Activated CD4-positive, alpha-beta T cell treated with anti-CD3 and anti-CD28 coated beads, Interleukin-10, Interleukin-2, amounts not matched to agents 100 ng/mL and 50 ng/mL, durations not matched to agents 16 hours and 8 hours (primary cell): ENCODE measurements around the gene ZNF444.
"Not testable (repeated sequence)": the region's sequence is repeated elsewhere in the genome, so short reads cannot be mapped to it uniquely, and the experiment has no call there.

Experiments used
- DNase-seq: peaks from one replicate; pipeline ENCODE4 v3.0.0-alpha.2; 2020

ZNF444 gene

DNA sequence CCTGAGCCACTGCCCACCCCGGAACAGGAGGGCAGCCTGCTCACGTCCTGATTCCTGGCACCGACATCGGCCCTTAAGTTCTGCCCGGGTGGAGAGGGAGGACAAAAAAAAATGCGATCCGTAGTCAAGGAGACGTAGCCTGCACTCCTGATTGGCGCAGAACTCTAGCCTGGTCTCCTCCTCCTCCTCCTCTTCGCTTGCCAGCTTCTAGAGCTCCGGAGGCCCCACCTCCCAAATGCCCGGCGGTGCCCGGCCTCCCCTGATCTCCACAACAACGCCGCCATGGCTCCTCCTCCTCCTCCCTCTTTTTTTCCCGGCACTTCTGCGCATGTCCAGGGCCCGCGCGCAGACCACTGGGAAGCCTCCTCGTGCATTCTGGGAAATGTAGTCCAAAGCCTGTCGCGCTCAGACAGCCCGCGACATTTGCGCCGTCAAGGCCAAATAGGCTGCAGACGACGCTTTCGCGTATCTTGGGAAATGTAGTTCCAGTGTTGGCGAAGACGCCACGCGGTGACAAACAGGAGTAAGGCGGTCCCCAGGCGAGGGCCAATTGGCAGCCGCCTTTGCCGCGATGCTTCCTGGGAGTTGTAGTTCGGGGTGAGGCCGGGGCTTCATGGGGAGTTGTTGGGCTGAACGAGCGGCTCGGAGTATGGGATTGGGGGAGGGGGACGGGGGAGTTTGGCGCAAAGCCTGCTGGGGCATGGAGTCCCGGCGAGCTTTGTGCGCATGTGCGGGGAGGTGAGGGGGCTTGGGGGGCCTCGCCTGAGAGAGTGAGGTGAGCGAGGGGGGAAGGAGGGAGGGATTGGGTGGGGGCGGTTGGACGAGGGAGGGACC is at the start of gene ZNF444:
TSS of gene ZNF444 (plus strand) at position 705 of the 834 bp plus-strand sequence. CDS start 5,625 bp downstream, outside the sequence.
- DNase-seq, result peak; percentile 99

DNA sequence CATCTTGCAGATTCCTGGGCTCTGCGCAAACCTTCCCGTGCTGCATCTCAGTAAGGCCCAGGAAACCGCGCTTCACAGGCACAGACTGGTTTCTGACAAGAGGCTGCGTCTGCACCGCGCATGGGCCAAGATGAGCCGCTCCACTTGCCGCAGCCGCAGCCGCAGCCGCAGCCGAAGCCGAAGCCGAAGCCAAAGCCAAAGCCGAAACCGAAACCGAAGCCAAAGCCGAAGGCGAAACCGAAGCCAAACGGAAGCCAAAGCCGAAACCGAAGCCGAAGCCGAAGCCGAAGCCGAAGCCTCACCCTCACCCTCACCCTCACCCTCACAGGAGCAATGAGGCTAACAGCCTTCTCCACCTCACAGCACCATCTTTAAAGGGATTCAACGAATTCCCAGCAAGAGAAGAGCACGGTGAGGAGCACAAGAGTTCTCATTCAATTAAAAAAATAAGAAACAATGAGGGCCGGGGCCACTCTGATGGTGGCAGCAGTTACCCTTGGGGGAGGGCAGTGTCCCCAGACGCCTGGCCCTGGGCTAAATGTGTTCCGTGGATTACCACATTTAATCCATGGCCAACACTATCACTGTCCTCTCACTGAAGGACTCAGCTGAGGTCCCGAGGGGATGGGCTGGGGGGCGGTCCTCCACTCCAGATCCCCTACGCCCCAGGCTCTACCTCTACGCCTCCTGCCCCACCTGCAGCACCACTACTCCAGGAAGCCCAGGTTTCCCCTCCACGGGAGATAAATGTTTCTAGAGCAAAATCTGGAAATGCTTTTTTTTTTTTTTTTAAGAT is 49.1 kb upstream of the ZNF444 start:
- no peak for DNase-seq

DNA sequence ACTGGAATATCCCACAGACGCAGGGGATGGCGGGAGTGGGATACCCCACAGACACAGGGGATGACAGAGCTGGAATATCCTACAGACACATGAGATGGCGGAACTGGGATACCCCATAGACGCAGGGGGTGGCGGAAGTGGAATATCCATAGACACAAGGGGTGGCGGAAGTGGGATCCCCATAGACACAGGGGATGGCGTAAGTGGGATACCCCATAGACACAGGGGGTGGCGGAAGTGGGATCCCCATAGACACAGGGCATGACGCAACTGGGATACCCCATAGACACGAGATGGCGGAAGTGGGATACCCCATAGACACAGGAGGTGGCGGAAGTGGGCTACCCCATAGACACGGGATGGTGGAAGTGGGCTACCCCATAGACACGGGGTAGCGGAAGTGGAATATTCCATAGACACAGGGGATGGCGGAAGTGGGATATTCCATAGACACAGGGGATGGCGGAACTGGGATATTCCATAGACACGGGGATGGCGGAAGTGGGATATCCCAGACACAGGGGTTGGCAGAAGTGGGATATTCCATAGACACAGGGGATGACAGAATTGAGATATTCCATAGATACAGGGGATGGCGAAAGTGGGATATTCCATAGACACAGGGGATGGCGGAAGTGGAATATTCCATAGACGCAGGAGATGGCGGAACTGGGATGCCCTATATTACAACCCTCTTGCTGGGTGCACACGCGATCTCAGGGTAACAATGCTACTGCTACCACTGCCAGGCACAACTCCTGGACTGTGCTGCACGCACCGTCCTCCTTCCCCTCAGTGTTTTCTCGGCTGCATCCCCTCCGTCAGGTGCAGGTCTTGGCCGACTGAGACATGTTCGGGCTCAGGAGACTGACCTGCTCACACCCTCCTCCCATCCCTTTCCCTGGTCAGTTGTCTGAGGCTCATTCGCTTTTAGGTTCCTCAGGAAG is 48.1 kb upstream of the ZNF444 start:
- DNase-seq, result no peak

DNA sequence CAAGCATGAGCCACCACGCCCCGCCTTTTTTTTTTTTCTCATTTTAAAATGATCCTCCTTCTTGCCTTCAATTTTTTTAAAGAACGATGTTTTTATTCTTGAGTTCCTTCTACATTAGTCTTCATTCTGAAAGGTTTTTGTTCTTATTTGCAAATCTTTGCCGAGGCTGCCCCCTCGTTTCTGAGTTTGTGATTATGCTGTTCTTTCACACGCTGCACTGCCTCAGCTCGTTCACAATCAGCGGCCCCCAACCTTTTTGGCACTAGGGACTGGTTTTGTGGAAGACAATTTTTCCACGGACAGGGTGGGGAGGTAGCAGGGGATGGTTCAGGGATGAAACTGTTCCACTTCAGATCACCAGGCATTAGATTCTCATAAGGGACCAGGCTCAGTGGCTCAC is 46.6 kb upstream of the ZNF444 start:
- no peak for DNase-seq

DNA sequence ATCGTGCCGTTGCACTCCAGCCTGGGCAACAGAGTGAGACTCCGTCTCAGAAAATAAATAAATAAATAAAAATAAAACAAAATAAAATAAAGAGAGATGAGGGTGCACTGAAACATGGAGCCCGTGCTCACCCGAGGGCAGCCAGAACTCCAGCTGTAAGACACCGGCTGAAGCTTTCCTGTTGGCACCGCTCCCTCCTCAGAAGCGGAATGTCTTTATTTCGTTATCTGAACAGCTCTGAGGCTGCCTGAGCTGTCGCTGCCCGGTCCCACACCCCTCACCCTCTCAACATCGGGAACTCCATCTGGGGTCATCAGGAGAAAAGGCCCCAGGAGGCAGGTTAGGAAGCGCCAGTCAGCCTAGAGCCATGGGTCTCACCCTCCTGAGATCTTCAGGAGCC is 44.4 kb upstream of the ZNF444 start:
- no peak for DNase-seq

DNA sequence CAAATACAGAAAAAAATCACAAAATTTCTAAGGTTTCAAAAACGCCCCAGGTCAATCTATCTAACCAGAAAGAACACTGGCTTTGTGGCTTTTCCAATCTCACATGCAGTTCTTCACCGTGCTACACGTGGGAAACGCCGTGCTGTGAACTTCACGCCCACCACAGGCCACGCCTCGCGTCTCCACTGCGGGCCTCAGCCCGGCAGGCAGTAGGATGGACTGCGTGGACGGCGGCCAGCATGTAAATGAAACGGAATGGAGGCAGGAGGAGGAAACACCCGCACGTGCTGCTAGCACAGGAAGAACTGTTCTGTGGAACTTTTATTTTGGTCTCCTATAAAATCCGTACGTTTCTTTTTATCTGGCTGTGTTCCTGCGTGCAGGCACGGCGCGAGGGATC is 43.8 kb upstream of the ZNF444 start:
- DNase-seq, result no peak

DNA sequence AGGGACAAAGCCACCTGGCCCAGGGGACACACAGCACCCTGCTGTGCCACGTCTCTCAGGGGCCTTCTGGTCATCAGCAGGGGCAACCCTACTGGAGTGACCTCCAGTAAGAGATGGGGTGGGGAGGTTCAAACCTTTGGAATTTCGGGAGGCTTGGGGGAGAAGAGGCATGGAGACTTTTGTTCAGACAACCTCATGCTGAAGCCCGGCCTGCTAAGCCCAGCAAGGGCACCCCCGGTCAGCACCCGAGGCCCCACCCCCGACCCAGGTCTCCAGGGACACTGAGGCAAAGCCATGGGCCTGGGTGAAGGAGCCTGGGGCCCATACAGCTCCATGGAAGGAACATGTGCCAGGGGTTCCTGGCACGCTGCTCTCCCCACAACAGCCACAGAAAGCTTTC is 43.3 kb upstream of the ZNF444 start:
- DNase-seq, result no peak

DNA sequence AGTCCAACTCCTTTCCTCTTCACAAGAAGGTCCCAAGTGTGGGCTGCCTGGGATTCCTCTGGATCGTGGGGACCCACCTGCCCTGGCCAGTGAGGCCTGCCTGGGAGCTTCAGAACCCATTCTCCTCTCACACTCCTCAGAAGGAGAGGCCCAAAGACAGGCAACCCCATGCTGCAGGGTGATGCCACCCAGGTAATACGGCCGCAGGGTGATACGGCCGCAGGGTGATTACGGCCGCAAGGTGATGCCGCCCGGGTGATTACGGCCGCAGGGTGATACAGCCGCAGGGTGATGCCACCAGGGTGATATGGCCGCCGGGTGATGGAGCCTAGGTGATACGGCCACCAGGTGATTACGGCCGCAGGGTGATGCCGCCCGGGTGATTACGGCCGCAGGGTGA is 42.9 kb upstream of the ZNF444 start:
- not testable (repeated sequence) for DNase-seq

DNA sequence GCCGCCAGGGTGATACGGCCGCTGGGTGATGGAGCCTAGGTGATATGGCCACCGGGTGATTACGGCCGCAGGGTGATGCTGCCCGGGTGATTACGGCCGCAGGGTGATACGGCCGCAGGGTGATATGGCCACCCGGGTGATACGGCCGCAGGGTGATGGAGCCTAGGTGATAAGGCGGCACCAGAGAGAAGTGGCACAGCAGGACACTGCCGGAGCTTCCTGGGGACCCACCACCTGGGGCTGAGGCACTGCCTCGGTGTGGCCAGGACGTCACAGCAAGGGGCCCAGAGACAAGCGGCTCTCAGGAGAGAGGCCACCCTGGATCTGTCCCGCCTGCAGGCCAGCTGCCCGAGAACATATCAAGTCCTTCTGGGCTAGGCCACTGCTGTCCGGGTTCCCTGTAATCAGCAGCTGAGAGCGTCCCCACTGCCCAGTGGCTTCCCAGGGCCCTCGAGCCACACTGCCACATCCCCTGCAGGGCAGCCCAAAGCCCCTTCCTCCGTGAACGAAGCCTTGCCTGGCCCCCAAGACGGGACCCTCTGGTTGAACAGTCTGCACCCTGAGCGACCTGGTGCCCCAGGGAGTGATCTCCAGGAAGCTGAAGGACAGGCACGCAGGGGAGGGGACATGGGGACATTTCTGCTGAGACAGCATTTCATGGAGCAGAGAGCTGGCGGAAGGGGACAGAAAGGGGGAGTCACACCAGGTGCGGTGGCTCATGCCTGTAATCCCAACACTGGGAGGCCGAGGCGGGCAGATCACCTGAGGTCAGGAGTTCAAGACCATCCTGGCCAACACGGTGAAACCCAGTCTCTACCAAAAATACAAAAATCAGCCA is 42.1 kb upstream of the ZNF444 start:
- no peak for DNase-seq

DNA sequence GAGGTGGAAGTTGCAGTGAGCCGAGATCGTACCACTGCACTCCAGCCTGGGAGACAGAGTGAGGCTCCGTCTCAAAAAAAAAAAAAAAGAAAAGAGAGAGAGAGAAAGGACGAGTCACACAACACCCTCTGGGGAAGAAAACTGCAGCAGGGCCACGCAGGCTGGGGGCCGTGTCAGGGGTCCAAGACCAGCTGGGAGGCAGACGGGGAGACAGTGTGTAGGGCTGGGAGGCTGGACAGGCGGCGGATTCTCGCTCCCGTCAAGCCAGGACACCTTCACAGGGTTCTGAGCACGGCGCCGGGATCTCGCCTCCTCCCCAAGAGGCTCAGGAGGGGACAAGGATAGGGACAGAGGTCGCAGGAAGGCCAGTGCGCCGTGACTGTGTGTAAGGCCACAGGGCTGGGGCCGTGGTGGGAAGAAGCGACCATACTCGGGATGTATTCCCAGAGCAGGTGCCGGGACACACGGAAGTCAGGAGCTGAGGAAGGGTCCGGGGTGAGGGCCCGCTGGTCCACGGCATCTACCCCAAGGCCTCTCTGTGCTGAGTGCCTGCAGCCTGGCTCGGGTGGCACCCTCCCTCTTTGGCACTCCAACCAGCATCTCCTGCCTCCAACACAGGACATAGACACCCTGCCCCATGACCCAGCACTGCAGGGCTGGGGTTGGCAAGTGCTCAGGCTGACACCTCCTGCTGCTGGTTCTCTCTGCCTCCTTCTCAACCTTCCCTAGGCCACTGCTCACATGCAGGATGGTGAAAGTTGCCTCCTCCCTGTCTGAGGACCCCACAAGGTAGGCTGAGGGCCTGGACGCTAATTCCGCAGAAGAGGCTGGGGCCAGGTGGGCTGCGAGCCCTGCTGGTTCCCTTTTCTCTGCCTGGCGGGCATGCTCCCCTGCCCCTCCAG is 41.2 kb upstream of the ZNF444 start:
- DNase-seq, result no peak

DNA sequence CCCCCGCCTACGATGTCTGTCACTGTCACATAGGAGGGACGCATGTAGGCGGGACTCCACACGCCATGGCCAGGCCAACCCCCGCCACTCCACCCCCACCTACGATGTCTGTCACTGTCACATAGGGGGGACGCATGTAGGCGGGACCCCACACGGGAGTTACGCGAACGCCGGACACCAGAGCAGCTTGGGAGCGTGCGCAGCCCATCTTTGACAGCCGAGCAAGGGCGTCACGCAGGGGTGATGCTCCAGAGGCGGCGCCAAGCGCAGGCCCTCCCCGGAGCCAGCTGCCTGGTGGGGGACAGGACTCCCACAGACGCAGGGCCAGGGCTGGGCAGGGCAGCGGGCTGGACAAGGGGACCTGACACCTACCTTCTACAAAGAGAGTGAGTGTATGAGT is 40.0 kb upstream of the ZNF444 start:
- DNase-seq, result no peak

DNA sequence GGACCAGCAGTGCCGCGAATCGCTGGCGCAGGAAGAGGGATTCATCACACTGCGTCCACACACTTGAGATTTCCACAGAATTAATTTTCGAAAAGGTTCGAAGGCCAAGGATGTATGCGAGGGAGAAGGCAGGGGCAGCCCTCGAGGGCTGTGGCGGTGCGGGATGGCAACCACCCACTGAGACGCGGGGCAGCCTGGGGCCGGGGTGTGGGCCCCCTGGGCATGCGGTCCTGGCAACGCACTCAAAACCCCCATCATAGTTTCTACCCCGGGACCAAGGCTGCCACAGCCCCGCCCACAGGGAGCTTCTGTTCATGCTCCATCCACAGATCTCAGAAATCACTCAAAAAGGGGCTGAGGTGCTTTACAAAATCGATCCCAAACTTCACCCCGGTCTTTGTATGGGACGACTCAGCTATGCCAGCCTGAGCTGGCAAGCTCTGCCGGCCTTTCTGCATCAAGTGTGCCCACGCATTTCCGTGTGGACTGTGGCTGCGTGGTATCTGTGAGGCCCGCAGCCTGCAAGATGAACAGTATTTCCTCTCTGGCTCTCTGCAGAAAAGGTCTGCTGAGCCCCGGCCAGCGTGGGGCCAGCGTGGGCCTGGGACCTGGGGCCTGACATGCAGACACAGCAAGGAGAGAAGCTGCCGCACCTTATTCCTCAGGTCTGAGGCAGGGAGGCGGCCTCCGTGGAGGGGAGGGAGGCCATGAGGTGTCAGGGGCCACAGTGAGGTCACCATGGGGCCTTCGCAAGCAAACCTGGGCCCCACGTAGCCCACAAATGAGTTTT is 39.1 kb upstream of the ZNF444 start:
- DNase-seq, result no peak

DNA sequence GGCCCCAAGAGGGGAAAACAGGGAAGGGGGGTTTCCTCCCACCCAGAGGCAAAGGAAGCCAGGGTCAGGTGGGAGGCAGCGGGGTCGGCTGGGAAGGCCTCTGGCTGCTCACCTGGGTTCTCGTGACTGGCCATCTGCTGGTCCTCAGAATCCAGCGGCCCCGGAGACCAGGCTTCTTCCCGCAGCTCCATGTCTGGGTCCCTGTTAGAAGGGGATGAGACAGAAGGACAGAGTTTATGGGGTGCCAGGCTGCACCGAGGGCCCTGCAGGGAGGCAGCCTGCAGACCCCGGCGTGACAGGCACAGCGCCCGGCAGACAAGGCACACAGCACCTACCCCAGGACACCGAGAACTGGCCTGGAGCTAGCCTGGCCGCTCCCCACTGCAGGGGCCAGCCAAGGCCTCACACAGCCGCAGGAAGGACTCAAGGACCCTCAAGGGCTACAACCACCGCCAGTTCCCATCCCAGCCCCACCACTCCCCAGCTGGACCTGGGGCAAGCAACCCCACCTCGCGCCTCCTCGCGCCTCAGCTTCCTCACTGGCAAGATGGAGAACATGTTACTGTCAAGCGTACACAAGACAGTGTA is 38.0 kb upstream of the ZNF444 start:
- no peak for DNase-seq

DNA sequence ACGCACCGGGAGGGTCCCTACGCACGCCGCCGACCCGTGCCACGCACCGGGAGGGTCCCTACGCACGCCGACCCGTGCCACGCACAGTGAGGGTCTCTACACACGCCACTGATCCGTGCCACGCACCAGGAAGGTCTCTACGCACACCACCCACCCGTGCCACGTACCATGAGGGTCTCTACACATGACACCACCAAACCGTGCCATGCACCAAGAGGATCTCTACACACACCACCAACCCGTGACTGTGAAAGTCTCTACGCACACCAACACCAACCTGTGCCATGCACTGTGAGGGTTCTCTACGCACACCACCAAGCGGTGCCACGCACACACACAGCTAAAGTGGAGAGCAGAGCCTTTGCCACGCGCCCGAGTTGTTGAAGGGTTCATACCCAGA is 36.7 kb upstream of the ZNF444 start:
- DNase-seq, result no peak

DNA sequence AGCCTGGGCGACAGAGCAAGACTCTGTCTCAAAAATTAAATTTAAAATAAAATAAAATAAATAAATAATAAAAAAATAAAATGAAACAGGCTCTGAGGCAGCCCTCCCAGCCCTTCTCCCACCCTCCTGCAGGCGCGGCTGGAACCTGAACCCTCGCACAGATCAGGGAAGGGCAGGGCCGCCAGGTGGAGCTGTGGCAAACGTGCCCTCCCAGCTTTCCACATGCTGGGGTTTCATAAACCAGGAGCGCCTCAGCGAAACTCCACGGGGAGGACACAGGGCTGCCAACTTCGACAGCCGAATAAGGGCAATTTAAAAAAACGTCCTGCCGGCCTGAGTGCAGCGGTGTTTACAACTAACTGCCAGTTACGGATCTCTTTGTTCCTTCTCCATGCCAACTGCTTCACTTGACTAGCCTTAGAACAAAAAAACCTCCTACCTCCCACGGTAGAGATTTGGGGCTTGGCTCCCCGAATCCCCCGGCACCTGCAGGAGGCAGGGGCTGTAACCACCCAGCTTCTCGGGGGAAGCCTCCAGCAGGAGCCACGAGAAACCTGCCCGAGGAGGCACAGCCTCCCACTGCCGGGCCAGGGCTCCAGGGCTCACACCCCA is 35.9 kb upstream of the ZNF444 start:
- DNase-seq, result peak; percentile 39

DNA sequence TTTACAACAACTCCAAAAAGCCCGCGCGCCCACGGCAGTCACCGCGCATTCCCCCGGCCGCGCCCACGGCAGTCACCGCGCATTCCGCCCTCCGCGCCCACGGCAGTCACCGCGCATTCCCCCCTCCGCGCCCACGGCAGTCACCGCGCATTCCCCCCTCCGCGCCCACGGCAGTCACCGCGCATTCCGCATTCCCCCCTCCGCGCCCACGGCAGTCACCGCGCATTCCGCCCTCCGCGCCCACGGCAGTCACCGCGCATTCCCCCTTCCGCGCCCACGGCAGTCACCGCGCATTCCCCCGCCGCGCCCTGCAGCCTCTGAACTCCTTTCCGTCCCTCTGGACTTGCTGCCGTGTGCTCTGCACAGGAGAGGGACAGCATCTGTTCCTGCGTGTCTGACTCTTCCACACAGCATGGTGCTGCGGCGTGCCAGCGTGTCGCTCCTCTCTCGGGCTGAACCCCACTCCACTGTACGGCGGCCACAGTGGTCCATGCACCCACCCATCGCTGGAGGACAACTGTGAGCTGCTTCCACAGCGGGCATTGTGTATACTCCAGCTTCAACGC is 35.2 kb upstream of the ZNF444 start:
- not testable (repeated sequence) for DNase-seq

DNA sequence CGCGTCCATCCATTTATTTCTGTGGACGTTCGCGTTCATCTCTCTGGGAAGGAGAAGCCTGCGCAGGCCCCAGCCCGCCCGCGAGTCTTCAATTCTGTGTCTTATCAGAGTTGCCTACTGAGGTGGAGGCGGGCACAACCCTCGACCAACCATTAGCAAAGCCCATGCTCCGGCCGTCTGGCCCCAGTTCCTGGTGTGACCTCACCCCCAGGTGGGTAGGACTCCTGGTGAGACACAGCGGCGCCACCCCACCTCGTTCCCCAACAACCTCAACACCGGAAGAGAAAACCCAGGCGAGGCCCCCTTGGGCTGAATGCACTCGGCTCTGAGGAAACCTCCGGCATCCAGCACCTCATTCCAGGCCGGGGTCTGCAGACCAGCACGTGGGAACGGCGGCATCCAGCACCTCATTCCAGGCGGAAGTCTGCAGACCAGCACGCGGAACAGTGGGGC is 34.7 kb upstream of the ZNF444 start:
- no peak for DNase-seq

DNA sequence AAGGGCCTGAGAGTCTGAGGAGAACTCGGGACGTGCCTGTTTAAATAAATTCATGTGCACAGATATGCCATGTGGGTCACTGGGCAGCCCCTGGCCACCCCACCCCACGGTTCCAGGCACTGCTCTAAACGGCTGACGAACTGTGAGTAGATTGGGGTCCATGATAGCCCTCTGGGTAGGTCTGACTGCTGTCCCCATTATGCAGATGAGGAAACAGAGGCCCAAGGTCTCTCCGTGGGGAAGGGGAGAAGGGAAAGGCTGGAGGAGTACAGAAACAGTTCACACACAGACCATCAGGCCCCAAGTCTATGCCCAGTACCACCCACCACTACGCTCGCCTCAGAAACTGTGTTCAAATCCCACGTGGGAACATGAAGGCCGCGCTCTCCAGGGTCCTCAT is 34.1 kb upstream of the ZNF444 start:
- DNase-seq, result no peak
